Measurements from ENCODE around the gene CMYA5.

GRCh38 chr5:79727451-79728355 lies 38.1 kb downstream of the CMYA5 start:
- TF ChIP-seq CTCF (IDR thresholded peaks at IDR 0.05) (no peak), EP300 (IDR thresholded peaks at IDR 0.05; ENCODE audit: low read depth) (no peak), POLR2AphosphoS5 (IDR thresholded peaks at IDR 0.05) (no peak)
